HCT116 (cell line): Measurements from ENCODE around the gene LRRC61.

Source experiments
- CTCF ChIP-seq, 3 experiments: fragments of 200-600 bp in 1 of 3; sonication (generic) in 1 of 3; IDR thresholded peaks in 2 of 3; conservative IDR thresholded peaks in 1 of 3; 2 replicates each; pipeline ENCODE4 v1.5.1; 2012 to 2017; ENCODE audit warnings: low read depth in 2 of 3, low read length in 2 of 3, antibody characterized with exemption in 1 of 3, borderline replicate concordance in 1 of 3, control low read depth in 1 of 3, mild to moderate bottlenecking in 1 of 3, mixed read lengths in 1 of 3, mixed run types in 1 of 3, moderate library complexity in 1 of 3; ENCODE audit not compliant: insufficient read depth in 1 of 3
- POLR2A ChIP-seq: IDR thresholded peaks from 2 replicates; pipeline ENCODE4 v1.7.0; 2011; ENCODE audit warnings: borderline replicate concordance; ENCODE audit not compliant: insufficient read depth, insufficient read length; ENCODE audit errors: extremely low read depth
- POLR2AphosphoS5 ChIP-seq: IDR thresholded peaks from 2 replicates; pipeline ENCODE4 v1.6.1; 2011; ENCODE audit warnings: mild to moderate bottlenecking, low read depth, low read length, moderate library complexity
- SP1 ChIP-seq: IDR thresholded peaks from 2 replicates; pipeline ENCODE4 v1.6.1; 2012; ENCODE audit warnings: low read depth
- TCF7L2 ChIP-seq: IDR thresholded peaks from 2 replicates; pipeline ENCODE4 v1.7.0; 2011; ENCODE audit warnings: borderline replicate concordance, inconsistent platforms; ENCODE audit not compliant: insufficient read depth, insufficient read length; ENCODE audit errors: extremely low read depth
- ZNF274 ChIP-seq: fragments of 200-500 bp; sonication (Bioruptor generic); IDR thresholded peaks from 2 replicates; pipeline ENCODE4 v1.6.1; 2014; ENCODE audit warnings: mild to moderate bottlenecking, low read depth, low read length, inconsistent platforms

GRCh38 chr7:150351587-150352194 lies 28.5 kb downstream of the LRRC61 start:
- no peak for TF ChIP-seq TCF7L2
- peak in 1 of 3 experiments; percentile 4; a peak in 1 of 6 replicates for TF ChIP-seq CTCF (IDR thresholded peaks at IDR 0.05 in 2 of 3, conservative IDR thresholded peaks at IDR 0.05 in 1 of 3; ENCODE audit: borderline replicate concordance in 1 of 3, insufficient read depth in 1 of 3, low read depth in 2 of 3, low read length in 2 of 3)
- TF ChIP-seq POLR2AphosphoS5 = no peak
- no peak for TF ChIP-seq ZNF274
- TF ChIP-seq SP1 = no peak
- no peak for TF ChIP-seq POLR2A
